Measurements from ENCODE around the gene MRLN.
"Not testable (repeated sequence)": the region's sequence is repeated elsewhere in the genome, so short reads cannot be mapped to it uniquely, and the experiment has no call there.

GRCh38 chr10:59788914-59789313 lies 35.7 kb upstream of the MRLN start:
- TF ChIP-seq CTCF, POLR2A, POLR2AphosphoS5 (IDR thresholded peaks at IDR 0.05): not testable (repeated sequence)
